Effector memory CD8-positive, alpha-beta T cell (primary cell): ENCODE data around the gene ITGA2.

ENCODE experiments used
- ATAC-seq: fragments of 150-1000 bp; cut with Tn5 transposase; replicated peaks from 2 replicates; pipeline ENCODE4 v1.10.0; 2021; ENCODE audit warnings: mild to moderate bottlenecking, moderate library complexity
- DNase-seq, 3 experiments: peaks; one replicate each; pipeline ENCODE4 v3.0.0; 2021
- H3K27ac Mint-ChIP-seq, 2 donors: one replicate each; pipeline ENCODE4 v1.8.0; 2022; ENCODE audit warnings: mild to moderate bottlenecking in 2 of 2, mixed read lengths in 2 of 2, moderate library complexity in 2 of 2
- H3K27me3 Mint-ChIP-seq, 2 donors: one replicate each; pipeline ENCODE4 v1.8.0; 2022; ENCODE audit warnings: mixed read lengths in 2 of 2
- H3K36me3 Mint-ChIP-seq: one replicate; pipeline ENCODE4 v1.8.0; 2022; ENCODE audit warnings: mild to moderate bottlenecking, moderate library complexity, mixed read lengths; ENCODE audit not compliant: insufficient read depth
- H3K4me1 Mint-ChIP-seq, 2 donors: one replicate each; pipeline ENCODE4 v1.8.0; 2022; ENCODE audit warnings: low read depth in 2 of 2, mixed read lengths in 2 of 2
- H3K4me3 Mint-ChIP-seq, 2 donors: one replicate each; pipeline ENCODE4 v1.8.0; 2022; ENCODE audit warnings: mild to moderate bottlenecking in 2 of 2, mixed read lengths in 2 of 2, moderate library complexity in 2 of 2
- H3K9me3 Mint-ChIP-seq, 2 donors: one replicate each; pipeline ENCODE4 v1.8.0; 2022; ENCODE audit warnings: mixed read lengths in 2 of 2

ITGA2 gene

DNA sequence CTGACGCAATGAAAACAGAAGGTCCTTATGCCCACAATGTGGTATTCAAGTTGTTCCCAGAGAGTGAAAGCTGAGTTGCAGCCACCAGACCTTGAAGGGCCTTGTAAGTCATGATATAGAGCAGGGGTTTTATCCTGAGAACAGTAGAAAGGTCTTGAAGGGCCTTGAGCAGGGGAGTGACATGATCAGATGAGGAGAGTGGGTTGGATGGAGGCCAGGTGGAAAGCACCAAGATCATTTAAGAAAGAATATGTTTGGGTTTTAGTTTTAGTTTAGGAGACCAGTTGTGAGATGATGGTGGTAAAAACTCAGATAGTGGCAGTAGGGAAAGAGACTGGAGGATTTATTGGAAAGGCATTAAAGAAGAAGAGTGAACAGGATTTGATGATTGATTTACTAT is 5.9 kb downstream of the ITGA2 start:
- Mint-ChIP-seq H3K27me3 (peaks cover 13 to 15% of the 10 kb centered on the region in 2 donors), H3K9me3 (no peaks in the 10 kb centered on the region), H3K36me3 (no peaks in the 10 kb centered on the region), H3K4me1 (no peaks in the 10 kb centered on the region), H3K4me3 (no peak overlapping the region), H3K27ac (no peak overlapping the region)
- DNase-seq: no peak
- ATAC-seq: no peak

DNA sequence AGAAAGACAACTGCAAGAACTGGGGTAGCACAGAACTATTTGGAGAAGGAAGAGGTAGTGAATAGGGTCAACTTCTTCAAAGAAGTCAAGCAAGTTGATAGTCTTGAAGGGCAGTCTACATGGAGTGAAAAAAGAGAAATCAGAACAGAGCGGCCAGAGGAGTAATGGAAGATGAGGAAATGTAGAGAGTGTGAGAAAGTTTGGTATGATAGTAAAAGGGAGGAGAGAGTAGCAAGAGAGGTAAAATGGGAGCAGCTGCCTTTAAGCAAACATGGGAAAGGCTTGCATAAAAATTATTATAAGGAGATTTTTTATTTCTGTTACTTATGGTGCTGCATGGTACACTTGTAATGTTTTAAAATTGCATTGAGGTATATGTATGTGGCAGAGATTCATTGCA is 6.8 kb downstream of the ITGA2 start:
- no peak for DNase-seq
- no peak for ATAC-seq
- Mint-ChIP-seq H3K27me3 (peaks cover 11 to 12% of the 10 kb centered on the region in 2 donors), H3K4me3 (no peak overlapping the region), H3K4me1 (no peaks in the 10 kb centered on the region), H3K27ac (no peak overlapping the region), H3K9me3 (no peaks in the 10 kb centered on the region), H3K36me3 (no peaks in the 10 kb centered on the region)

GRCh38 chr5:52996979-52997378 is 7.8 kb downstream of the ITGA2 start:
- Mint-ChIP-seq H3K4me3 (no peak overlapping the region), H3K9me3 (no peaks in the 10 kb centered on the region), H3K4me1 (no peaks in the 10 kb centered on the region), H3K27ac (no peak overlapping the region), H3K27me3 (peaks cover 10 to 11% of the 10 kb centered on the region in 2 donors), H3K36me3 (no peaks in the 10 kb centered on the region)
- no peak for DNase-seq
- no peak for ATAC-seq

DNA sequence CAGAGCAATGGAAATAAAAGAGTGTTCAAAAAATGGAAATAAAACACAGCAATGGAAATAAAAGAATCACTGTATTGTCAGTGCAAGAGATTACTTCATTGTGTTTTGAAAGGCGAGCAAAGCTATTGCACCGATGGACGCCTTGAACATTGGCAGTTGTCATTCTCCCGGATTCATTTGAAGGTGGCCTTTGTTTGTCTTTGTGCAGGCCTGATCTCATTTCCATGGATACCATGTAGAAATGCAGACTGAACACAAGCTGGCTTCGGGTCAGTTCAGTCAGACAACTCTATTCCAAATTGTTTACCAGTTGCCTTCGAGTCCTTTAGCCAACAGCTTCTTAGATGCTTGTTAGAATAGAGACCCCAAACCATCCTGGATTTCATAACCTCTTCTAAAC is 8.3 kb downstream of the ITGA2 start:
- DNase-seq (no peak), ATAC-seq (no peak)
- no peaks in the 10 kb centered on the region for H3K4me1 Mint-ChIP-seq
- peaks cover 6 to 7% of the 10 kb centered on the region in 2 donors for H3K27me3 Mint-ChIP-seq
- no peak overlapping the region for H3K27ac Mint-ChIP-seq
- H3K4me3 Mint-ChIP-seq: no peak overlapping the region
- no peaks in the 10 kb centered on the region for H3K9me3 Mint-ChIP-seq
- H3K36me3 Mint-ChIP-seq: no peaks in the 10 kb centered on the region

DNA sequence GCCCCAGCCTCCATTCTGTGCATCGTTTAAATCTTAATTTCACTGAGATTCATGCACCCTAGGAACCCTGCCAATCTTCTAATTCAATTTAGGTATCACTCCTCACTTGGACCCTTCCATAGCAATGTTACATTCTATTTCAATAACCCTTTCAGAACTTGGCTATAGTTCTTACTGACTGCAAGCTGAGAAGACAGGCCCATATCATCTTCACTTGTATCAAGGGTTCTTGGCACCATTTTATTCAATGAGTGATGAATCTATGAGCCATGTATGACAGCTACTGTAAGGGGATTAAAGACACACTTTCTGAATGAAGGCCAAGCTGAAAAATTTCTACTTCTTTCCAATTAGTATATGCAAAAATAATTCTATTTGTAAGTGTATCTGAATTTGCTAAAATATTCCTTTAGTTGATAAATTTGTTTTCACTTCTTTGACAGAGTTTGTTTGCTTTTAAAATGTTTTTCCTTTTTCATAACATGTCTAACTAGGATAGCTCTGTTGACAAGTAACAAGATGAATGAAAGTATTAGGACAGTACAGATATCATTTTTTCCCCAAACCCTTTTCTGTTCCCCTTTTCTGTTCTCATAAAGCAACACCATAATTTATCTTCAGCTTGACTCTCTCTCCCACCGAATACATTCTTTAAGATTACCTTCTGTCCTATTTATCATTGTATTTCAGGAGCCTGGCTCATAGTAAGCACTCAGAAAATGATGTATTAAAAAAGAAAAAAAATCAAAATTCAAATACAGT is 9.6 kb downstream of the ITGA2 start:
- no peaks in the 10 kb centered on the region for H3K36me3 Mint-ChIP-seq
- no peaks in the 10 kb centered on the region for H3K4me1 Mint-ChIP-seq
- peaks cover 0 to 9% of the 10 kb centered on the region in 2 donors for H3K27me3 Mint-ChIP-seq
- DNase-seq: no peak
- no peak for ATAC-seq
- no peaks in the 10 kb centered on the region for H3K9me3 Mint-ChIP-seq
- H3K27ac Mint-ChIP-seq: no peak overlapping the region
- no peak overlapping the region for H3K4me3 Mint-ChIP-seq

DNA sequence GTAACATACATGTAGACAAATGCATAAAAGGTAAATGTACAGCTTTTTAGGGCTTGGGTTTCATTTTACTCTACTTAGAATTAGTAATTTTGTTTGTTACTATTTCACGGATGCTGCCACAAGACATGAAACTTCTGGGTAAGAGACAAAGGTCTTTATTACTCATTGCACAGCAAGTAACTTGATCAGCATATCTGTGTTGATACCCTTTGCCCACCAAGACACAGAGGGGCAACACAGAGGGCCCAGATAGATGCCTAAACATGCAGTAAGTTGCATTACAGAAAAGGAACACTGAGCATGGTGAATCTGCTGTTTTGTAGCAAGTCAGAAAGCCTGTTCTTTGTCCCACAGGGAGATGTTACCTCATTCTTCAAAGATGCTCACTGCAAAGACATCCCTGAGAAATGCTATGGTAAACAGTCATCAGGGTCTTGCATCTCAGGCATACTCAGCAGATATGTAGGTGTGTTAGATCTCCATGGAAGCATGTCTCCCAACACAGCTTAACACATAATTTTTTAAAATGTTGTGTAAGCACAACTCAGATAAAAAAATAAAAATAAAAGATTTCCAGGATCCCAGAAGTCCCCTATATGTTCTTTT is 10.3 kb downstream of the ITGA2 start:
- H3K9me3 Mint-ChIP-seq: no peaks in the 10 kb centered on the region
- H3K27ac Mint-ChIP-seq: no peak overlapping the region
- H3K4me3 Mint-ChIP-seq: no peak overlapping the region
- no peaks in the 10 kb centered on the region for H3K4me1 Mint-ChIP-seq
- DNase-seq (no peak), ATAC-seq (no peak)
- H3K27me3 Mint-ChIP-seq: peaks cover 0 to 9% of the 10 kb centered on the region in 2 donors
- H3K36me3 Mint-ChIP-seq: no peaks in the 10 kb centered on the region

DNA sequence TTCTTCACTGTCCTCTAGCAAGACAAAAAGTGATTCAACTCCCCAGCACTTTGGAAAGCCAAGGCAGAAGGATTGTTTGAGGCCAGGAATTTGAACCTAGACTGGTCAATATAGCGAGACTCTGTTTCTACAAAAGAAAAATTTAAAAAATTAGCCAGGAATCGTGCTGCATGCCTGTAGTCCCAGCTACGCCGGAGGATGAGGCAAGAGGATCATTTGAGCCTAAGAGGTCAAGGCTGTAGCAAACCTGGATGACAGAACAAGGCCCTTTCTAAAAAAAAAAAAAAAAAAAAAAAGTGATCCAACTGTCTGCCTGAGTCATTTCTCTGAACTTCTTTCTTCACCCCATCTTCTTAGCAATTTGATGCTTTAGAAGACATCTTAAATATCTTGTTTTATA is 12.4 kb downstream of the ITGA2 start:
- no peak for DNase-seq
- Mint-ChIP-seq H3K36me3 (no peaks in the 10 kb centered on the region), H3K27ac (no peak overlapping the region)

DNA sequence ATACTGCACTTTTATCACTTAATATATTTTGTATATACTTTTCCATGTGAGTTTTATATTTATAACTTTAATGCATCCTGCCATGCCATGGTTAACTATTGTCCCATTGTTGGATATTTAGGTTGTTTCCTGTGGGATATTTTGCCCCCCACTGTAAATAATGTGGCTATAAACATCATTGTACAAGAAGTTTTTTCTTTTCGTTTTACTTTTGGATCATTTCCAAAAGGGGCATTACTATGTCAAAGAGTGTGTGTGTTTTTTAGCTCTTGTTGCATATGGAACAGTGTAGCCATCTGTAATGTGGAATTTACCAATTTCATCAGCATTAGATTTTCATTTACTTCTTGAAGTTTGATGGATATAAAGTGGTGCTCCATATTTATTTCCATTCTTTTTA is 13.3 kb downstream of the ITGA2 start:
- DNase-seq (no peak), ATAC-seq (no peak)
- no peak overlapping the region for H3K4me3 Mint-ChIP-seq
- no peaks in the 10 kb centered on the region for H3K36me3 Mint-ChIP-seq
- H3K4me1 Mint-ChIP-seq: peaks cover 0 to 1% of the 10 kb centered on the region in 2 donors
- no peaks in the 10 kb centered on the region for H3K9me3 Mint-ChIP-seq
- H3K27ac Mint-ChIP-seq: no peak overlapping the region
- H3K27me3 Mint-ChIP-seq: peaks cover 0 to 15% of the 10 kb centered on the region in 2 donors

More for the DNA sequence above, 12.4 kb downstream of the ITGA2 start:
- Mint-ChIP-seq H3K9me3 (no peaks in the 10 kb centered on the region), H3K4me3 (no peak overlapping the region), H3K27me3 (peaks cover 0 to 15% of the 10 kb centered on the region in 2 donors), H3K4me1 (no peaks in the 10 kb centered on the region)
- no peak for ATAC-seq

DNA sequence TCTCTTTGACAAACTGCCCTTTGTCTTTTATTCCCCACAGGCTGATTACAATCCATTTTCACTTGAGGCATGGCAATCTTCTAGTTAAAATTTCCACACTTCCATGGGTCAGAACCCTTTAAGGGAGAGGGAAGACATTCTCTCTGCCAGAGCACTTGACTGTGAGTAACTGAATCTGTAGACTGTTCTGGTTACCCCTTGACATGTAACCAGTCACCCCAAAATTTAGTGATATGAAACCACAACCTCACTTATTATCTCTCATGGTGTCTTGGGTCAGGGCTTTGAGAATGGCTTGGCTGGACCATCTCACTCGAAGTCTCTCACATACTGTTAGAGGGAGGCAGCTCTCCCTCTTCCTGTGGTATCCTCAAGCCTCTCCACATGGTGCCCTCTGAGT is 14.0 kb downstream of the ITGA2 start:
- Mint-ChIP-seq H3K27ac (no peak overlapping the region), H3K9me3 (no peaks in the 10 kb centered on the region), H3K4me1 (peaks cover 0 to 1% of the 10 kb centered on the region in 2 donors), H3K27me3 (peaks cover 0 to 15% of the 10 kb centered on the region in 2 donors), H3K36me3 (no peaks in the 10 kb centered on the region), H3K4me3 (no peak overlapping the region)
- no peak for DNase-seq
- ATAC-seq: no peak

DNA sequence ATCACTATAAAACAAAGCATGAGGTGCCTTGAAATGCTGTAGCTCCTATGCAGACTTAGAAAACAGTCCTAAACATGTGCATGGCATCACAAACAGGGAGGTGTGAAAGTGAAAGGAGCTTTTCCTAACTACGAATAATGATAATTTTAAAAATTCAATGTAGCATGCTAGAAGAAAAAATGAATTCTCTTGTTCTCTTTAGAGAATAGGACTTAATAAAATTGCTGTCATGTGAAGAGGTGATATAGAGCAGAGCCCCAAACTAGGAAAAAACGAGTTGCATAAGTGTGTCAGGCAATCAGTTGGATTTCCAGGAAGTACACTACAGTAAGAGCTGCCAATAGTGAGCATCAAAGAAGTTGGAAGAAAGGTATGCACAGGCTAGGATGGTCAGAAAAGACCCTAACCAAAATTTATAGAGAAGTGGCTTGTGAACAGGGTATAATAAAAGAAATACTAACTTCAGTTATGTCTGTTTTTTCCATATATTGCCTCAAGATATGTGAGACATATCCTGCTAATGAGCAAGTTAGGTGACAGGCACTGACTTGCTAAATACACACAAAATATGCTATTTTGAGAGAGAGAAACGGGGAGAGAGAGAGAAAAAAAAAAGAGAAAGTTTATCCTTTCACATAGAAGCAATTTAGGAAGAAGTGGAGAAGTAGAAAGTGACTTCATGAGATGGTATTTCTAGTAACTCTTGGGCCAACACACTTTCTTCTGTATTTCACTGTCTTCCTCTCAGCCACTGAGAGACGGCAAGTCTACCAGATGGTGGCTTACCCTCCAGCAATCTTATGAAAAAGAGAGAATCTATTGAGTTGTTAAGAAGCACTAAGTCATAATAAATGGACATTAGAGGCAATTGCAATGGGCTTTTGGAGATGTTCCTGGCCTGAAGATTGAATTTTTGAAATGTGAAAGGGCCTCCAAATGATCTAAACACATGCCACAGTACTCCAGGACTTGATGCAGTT is 18.0 kb downstream of the ITGA2 start:
- Mint-ChIP-seq H3K4me1 (peaks cover 0 to 1% of the 10 kb centered on the region in 2 donors), H3K27me3 (peaks cover 0 to 15% of the 10 kb centered on the region in 2 donors), H3K36me3 (no peaks in the 10 kb centered on the region), H3K9me3 (no peaks in the 10 kb centered on the region), H3K4me3 (peak overlapping the region in 1 of 2 donors; percentile 18), H3K27ac (no peak overlapping the region)
- DNase-seq (no peak), ATAC-seq (no peak)

- no peak for DNase-seq
- no peak overlapping the region for H3K27ac Mint-ChIP-seq
- peaks cover 0 to 6% of the 10 kb centered on the region in 2 donors for H3K27me3 Mint-ChIP-seq
- ATAC-seq: no peak
- H3K36me3 Mint-ChIP-seq: no peaks in the 10 kb centered on the region
- peaks cover 0 to 1% of the 10 kb centered on the region in 2 donors for H3K4me1 Mint-ChIP-seq
- H3K9me3 Mint-ChIP-seq: no peaks in the 10 kb centered on the region
- no peak overlapping the region for H3K4me3 Mint-ChIP-seq
Observed at GRCh38 chr5:53008751-53009150, 19.6 kb downstream of the ITGA2 start.

GRCh38 chr5:53009816-53010215 is 20.7 kb downstream of the ITGA2 start:
- Mint-ChIP-seq H3K36me3 (no peaks in the 10 kb centered on the region), H3K27ac (no peak overlapping the region), H3K4me3 (no peak overlapping the region), H3K9me3 (no peaks in the 10 kb centered on the region), H3K27me3 (peaks cover 0 to 5% of the 10 kb centered on the region in 2 donors), H3K4me1 (peaks cover 0 to 1% of the 10 kb centered on the region in 2 donors)
- ATAC-seq: no peak
- no peak for DNase-seq

DNA sequence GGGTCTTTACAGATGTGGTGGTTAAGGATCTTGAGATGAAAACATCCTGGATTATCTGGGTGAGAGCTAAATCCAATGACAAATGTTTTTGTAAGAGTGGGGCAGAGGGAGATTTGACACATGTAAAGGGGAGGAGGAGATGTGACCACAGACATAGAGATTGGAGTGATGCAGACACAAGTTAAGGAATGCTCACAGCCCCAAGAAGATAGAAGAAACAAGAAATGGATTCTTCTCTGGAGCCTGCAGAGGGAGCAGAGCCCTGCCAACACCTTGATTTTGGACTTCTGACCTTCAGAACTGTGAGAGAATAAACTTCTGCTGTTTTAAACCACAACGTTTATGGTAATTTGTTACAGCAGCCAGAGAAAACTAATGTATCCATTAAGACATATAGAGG is 21.7 kb downstream of the ITGA2 start:
- ATAC-seq (no peak), DNase-seq (no peak)
- Mint-ChIP-seq H3K4me3 (no peak overlapping the region), H3K27ac (no peak overlapping the region), H3K4me1 (peaks cover 0 to 1% of the 10 kb centered on the region in 2 donors), H3K9me3 (no peaks in the 10 kb centered on the region), H3K36me3 (no peaks in the 10 kb centered on the region), H3K27me3 (peaks cover 0 to under 1% of the 10 kb centered on the region in 2 donors)
